ENCODE measurements around the gene ASB13.

DNA sequence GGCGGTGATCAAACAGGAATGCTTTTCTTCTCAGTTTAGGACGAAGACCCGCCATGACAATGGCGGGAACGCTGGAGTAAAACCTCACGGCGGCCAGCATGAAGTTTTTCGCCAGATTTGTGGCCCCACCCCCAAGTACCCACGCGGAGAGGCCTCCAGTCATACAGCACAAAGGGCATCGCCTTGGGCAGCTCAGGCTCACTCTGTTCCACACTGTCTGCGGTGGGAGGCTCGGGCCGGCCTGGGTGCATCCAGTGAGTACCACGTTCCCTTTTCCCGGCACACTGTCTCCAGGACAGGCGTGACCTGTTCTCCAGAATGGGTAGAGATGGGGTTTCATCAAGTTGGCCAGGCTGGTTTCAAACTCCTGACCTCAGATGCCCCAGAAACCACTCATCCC is 27.3 kb downstream of the ASB13 start:
- TF ChIP-seq, protein P1, sequence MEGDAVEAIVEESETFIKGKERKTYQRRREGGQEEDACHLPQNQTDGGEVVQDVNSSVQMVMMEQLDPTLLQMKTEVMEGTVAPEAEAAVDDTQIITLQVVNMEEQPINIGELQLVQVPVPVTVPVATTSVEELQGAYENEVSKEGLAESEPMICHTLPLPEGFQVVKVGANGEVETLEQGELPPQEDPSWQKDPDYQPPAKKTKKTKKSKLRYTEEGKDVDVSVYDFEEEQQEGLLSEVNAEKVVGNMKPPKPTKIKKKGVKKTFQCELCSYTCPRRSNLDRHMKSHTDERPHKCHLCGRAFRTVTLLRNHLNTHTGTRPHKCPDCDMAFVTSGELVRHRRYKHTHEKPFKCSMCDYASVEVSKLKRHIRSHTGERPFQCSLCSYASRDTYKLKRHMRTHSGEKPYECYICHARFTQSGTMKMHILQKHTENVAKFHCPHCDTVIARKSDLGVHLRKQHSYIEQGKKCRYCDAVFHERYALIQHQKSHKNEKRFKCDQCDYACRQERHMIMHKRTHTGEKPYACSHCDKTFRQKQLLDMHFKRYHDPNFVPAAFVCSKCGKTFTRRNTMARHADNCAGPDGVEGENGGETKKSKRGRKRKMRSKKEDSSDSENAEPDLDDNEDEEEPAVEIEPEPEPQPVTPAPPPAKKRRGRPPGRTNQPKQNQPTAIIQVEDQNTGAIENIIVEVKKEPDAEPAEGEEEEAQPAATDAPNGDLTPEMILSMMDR (IDR thresholded peaks at IDR 0.05): no peak
- TF ChIP-seq POLR2AphosphoS5 (IDR thresholded peaks at IDR 0.05; ENCODE audit: low read depth, low read length) (no peak), SIN3A (IDR thresholded peaks at IDR 0.05; ENCODE audit: borderline replicate concordance, insufficient read depth, low read depth, low read length) (no peak), TCF7L2 (IDR thresholded peaks at IDR 0.05; ENCODE audit: low read depth, low read length) (no peak), REST (IDR thresholded peaks at IDR 0.05; ENCODE audit: insufficient read depth in 1 of 2, low read depth in 2 of 2, low read length in 1 of 2) (no peak)
